GM12878 (cell line): ENCODE data around the gene GJB1. TPM values are rescaled to one million over a fixed set of nuclear protein-coding genes. Genes with fewer than 3 reads are reported as not detected.

Experiments
- ATAC-seq: fragments of 200-7000 bp; cut with Tn5 transposase; 3 replicates; pipeline ENCODE4 v1.9.1; 2020; ENCODE audit warnings: mild to moderate bottlenecking, moderate library complexity
- BruUV-seq: library from RNA; stranded (reverse); fragments of 400-500 nt; replicated peaks from 2 replicates; lab custom pipeline; 2021; lab: Mats Ljungman, UMichigan
- CTCF ChIA-PET: fragments of 300-600 bp; sonication (Branson Sonifier 250); formaldehyde crosslinking; extraction: SDS; loops from one replicate; lab custom pipeline; 2021; ENCODE audit warnings: inconsistent platforms; lab: Yijun Ruan, JAX
- POLR2A ChIA-PET: fragments of 350-600 bp; formaldehyde crosslinking; extraction: SDS; loops from one replicate; lab custom pipeline; 2021; ENCODE audit warnings: inconsistent platforms; lab: Charles Lee
- RAD21 ChIA-PET: fragments of 300-600 bp; sonication (Branson Sonifier 250); formaldehyde crosslinking; loops from one replicate; lab custom pipeline; 2023; ENCODE audit warnings: antibody characterized with exemption; ENCODE audit not compliant: unreplicated experiment; lab: Charles Lee
- SMC1A ChIA-PET: fragments of 300-600 bp; sonication (Branson Sonifier 250); formaldehyde crosslinking; loops from one replicate; lab custom pipeline; 2023; ENCODE audit not compliant: unreplicated experiment, uncharacterized antibody; lab: Charles Lee
- DNase-seq: peaks from one replicate; pipeline ENCODE4 v3.0.0-alpha.2; 2011; ENCODE audit warnings: low read depth, low spot score
- FAIRE-seq: peaks from 3 replicates; lab custom pipeline; 2011; peaks lifted over from hg19 to GRCh38; lab: Jason Lieb, UNC
- H2AFZ ChIP-seq: 2 replicates; pipeline ENCODE4 v1.6.0; 2011; ENCODE audit warnings: low read depth, low read length, control low read depth; ENCODE audit not compliant: control insufficient read depth
- H3K27ac ChIP-seq: 2 replicates; pipeline ENCODE4 v1.5.1; 2011; ENCODE audit warnings: control low read depth; ENCODE audit not compliant: control insufficient read depth, insufficient read depth
- H3K27me3 ChIP-seq, 2 experiments: replicated peaks in 1 of 2; 2 replicates each; pipeline versions ENCODE4 v1.6.0 to v1.6.1; 2011; ENCODE audit warnings: low read length in 1 of 2; ENCODE audit not compliant: control insufficient read depth in 2 of 2, insufficient read depth in 2 of 2
- H3K36me3 ChIP-seq, 2 experiments: 2 replicates each; pipeline ENCODE4 v1.5.1; 2011; ENCODE audit warnings: low read length in 1 of 2; ENCODE audit not compliant: control insufficient read depth in 2 of 2, insufficient read depth in 2 of 2
- H3K4me1 ChIP-seq: 2 replicates; pipeline ENCODE4 v1.6.1; 2011; ENCODE audit warnings: mild to moderate bottlenecking, low read length, moderate library complexity, mixed read lengths; ENCODE audit not compliant: control insufficient read depth, insufficient read depth
- H3K4me2 ChIP-seq: 2 replicates; pipeline ENCODE4 v1.6.0; 2011; ENCODE audit warnings: control low read depth; ENCODE audit not compliant: control insufficient read depth, insufficient read depth
- H3K4me3 ChIP-seq: fragments of 200-600 bp; sonication (generic); 2 replicates; pipeline ENCODE4 v1.5.1; 2016
- H3K79me2 ChIP-seq: 2 replicates; pipeline ENCODE4 v1.6.0; 2011; ENCODE audit warnings: low read length; ENCODE audit not compliant: control insufficient read depth, insufficient read depth
- H3K9ac ChIP-seq: 2 replicates; pipeline ENCODE4 v1.8.0; 2011; ENCODE audit warnings: low read length, control low read depth, mixed read lengths; ENCODE audit not compliant: control insufficient read depth, insufficient read depth
- H3K9me3 ChIP-seq: replicated peaks from 3 replicates; pipeline ENCODE4 v1.5.1; 2011; ENCODE audit warnings: mild to moderate bottlenecking, low read length; ENCODE audit not compliant: control insufficient read depth, insufficient read depth
- H4K20me1 ChIP-seq: 2 replicates; pipeline ENCODE4 v1.6.0; 2011; ENCODE audit not compliant: control insufficient read depth, insufficient read depth
- ATF3 ChIP-seq: IDR thresholded peaks from 2 replicates; pipeline ENCODE4 v1.6.1; 2011; ENCODE audit warnings: low read depth, mild to moderate bottlenecking, low read length, moderate library complexity, borderline replicate concordance; ENCODE audit errors: extremely low read depth
- ATF7 ChIP-seq: fragments of 450-650 bp; IDR thresholded peaks from 2 replicates; pipeline ENCODE4 v1.6.1; 2016; ENCODE audit warnings: low read depth, mild to moderate bottlenecking
- DPF2 ChIP-seq: fragments of 450-650 bp; IDR thresholded peaks from 2 replicates; pipeline ENCODE4 v1.6.1; 2017; ENCODE audit warnings: mild to moderate bottlenecking
- ETV6 ChIP-seq, 2 experiments: fragments of 450-650 bp in 1 of 2; IDR thresholded peaks in 1 of 2; conservative IDR thresholded peaks in 1 of 2; 2 replicates each; pipeline ENCODE4 v1.6.1; 2014; ENCODE audit warnings: antibody characterized with exemption in 1 of 2, borderline replicate concordance in 1 of 2, low read depth in 1 of 2, mild to moderate bottlenecking in 1 of 2, moderate library complexity in 1 of 2
- FOS ChIP-seq: IDR thresholded peaks from 3 replicates; pipeline ENCODE4 v1.6.1; 2011; ENCODE audit warnings: borderline replicate concordance; ENCODE audit not compliant: insufficient read length; ENCODE audit errors: extremely low read depth
- GABPA ChIP-seq: IDR thresholded peaks from 2 replicates; pipeline ENCODE4 v1.6.1; 2014; ENCODE audit warnings: antibody characterized with exemption, low read depth, mild to moderate bottlenecking, inconsistent platforms
- IKZF1 ChIP-seq: fragments of 450-650 bp; conservative IDR thresholded peaks from 2 replicates; pipeline ENCODE4 v1.6.1; 2017; ENCODE audit warnings: antibody characterized with exemption, mild to moderate bottlenecking
- IKZF2 ChIP-seq, 2 experiments: fragments of 450-650 bp; IDR thresholded peaks; 2 replicates each; pipeline ENCODE4 v1.6.1; 2017; ENCODE audit warnings: mild to moderate bottlenecking in 2 of 2, moderate library complexity in 2 of 2
- IRF4 ChIP-seq: IDR thresholded peaks from 2 replicates; pipeline ENCODE4 v1.6.1; 2011; ENCODE audit warnings: low read depth, low read length
- POLR2AphosphoS2 ChIP-seq: IDR thresholded peaks from 2 replicates; pipeline ENCODE4 v1.6.1; 2011; ENCODE audit warnings: low read depth, mild to moderate bottlenecking, low read length, improper control_type of control experiment, moderate library complexity
- POLR2AphosphoS5 ChIP-seq: IDR thresholded peaks from 2 replicates; pipeline ENCODE4 v1.6.1; 2011; ENCODE audit warnings: mild to moderate bottlenecking, low read length, inconsistent platforms
- SPI1 ChIP-seq: IDR thresholded peaks from 2 replicates; pipeline ENCODE4 v1.6.1; 2011; ENCODE audit warnings: low read depth, mild to moderate bottlenecking, low read length, moderate library complexity, borderline replicate concordance; ENCODE audit not compliant: insufficient read depth
- YY1 ChIP-seq: IDR thresholded peaks from 2 replicates; pipeline ENCODE4 v1.6.1; 2011; ENCODE audit warnings: low read depth, mild to moderate bottlenecking, low read length
- WGBS: methylation state at CpG from one replicate; pipeline ENCODE4 v1.1.6; 2016; ENCODE audit warnings: low lambda C conversion rate; ENCODE audit not compliant: insufficient replicate concordance, insufficient coverage; ENCODE audit errors: missing lambda C conversion rate; 5-methylcytosine and 5-hydroxymethylcytosine counted together
- in situ Hi-C: fragments of 300-500 bp; cut with MboI; formaldehyde crosslinking; loops from 9 replicates; pipeline ENCODE4 v1.14.3; 2018; ENCODE audit warnings: mixed read lengths
- intact Hi-C: fragments of 100-400 bp; cut with micrococcal nuclease; formaldehyde crosslinking; loops from one replicate; pipeline ENCODE4 v1.14.2; 2022; ENCODE audit not compliant: unreplicated experiment
- polyA plus RNA-seq, 11 experiments: library from polyadenylated mRNA; depleted of rRNA in 4 of 11; unstranded in 6 of 11; stranded (reverse) in 5 of 11; fragments of >200 nt; fragmentation: Nextera tagmentation in 4 of 11; fragmentation: Illumina TruSeq in 1 of 11; extraction: Ambion mirVana in 4 of 11; extraction: Trizol in 1 of 11; gene quantifications; 1 replicate in 1 of 11; 2 replicates in 10 of 11; pipeline versions ENCODE4 v1.2.1 to v1.2.3, GENCODE V29; 2011 to 2016; ENCODE audit warnings: inconsistent platforms in 2 of 11, missing spikeins in 2 of 11, low read depth in 1 of 11
- total RNA-seq, 4 experiments: library from RNA; depleted of rRNA in 3 of 4; stranded (reverse); fragments of >200 nt in 3 of 4; fragmentation: Illumina TruSeq in 1 of 4; extraction: Trizol in 1 of 4; gene quantifications; 2 replicates each; pipeline versions ENCODE4 v1.2.1 to v1.2.3, GENCODE V29; 2013 to 2021

Gene GJB1
- total and polyA plus RNA-seq, 10 of the 15 experiments (the other 5 are each of a cell fraction or from before 2014, with no cell fraction given) = not detected

GRCh38 chrX:71198066-71198465 lies 25.0 kb upstream of the GJB1 start:
- no peaks in the 10 kb centered on the region for H3K9me3 ChIP-seq
- peak; percentile 56 for DNase-seq
- no TSS peak for BruUV-seq
- ChIA-PET SMC1A (interaction anchor here (1.1 to 3.7 kb wide), 9 partner anchors 10 to 168 kb away, joined by 3 to 43 read pairs (median 5); partner anchors contain the start of genes IL2RG, NONO and TAF1), POLR2A (interaction anchor here (0.7 to 3.9 kb wide), 8 partner anchors 15 to 168 kb away, joined by 3 to 76 read pairs (median 4); partner anchors contain the start of genes CXorf65, IL2RG, NONO and SNX12), CTCF (interaction anchor here (0.7 to 4.2 kb wide), 5 partner anchors 13 to 56 kb away, joined by 3 to 31 read pairs (median 6); partner anchors contain the start of gene ZMYM3), RAD21 (interaction anchor here (0.7 to 3.9 kb wide), 9 partner anchors 17 to 168 kb away, joined by 3 to 49 read pairs (median 6); partner anchors contain the start of genes IL2RG, NONO, TAF1 and ZMYM3)
- peak overlapping the region; percentile 57; the same call in 1 of the 2 replicates for H3K4me2 ChIP-seq
- H3K4me1 ChIP-seq = no peaks in the 10 kb centered on the region
- no peak for TF ChIP-seq FOS
- no peak for TF ChIP-seq ATF3
- TF ChIP-seq ETV6 (conservative IDR thresholded peaks at IDR 0.05 in 1 of 2, IDR thresholded peaks at IDR 0.05 in 1 of 2; ENCODE audit: borderline replicate concordance in 1 of 2, low read depth in 1 of 2) = peak in 1 of 2 experiments; percentile 76; a peak in 2 of 4 replicates
- TF ChIP-seq YY1 = peak; percentile 72
- peak; percentile 88 for TF ChIP-seq SPI1
- peak; percentile 55; the same call in 1 of the 2 replicates for TF ChIP-seq IKZF1
- TF ChIP-seq DPF2 = 0 out of 2 replicates have a peak, but pooled peaks have one; percentile 12
- 0 out of 2 replicates have a peak, but pooled peaks have one; percentile 34 for TF ChIP-seq IRF4
- 0 out of 2 replicates have a peak, but pooled peaks have one; percentile 14 for TF ChIP-seq ATF7
- TF ChIP-seq POLR2AphosphoS2 = no peak
- TF ChIP-seq IKZF2 (IDR thresholded peaks at IDR 0.05) = peak in 1 of 2 experiments; percentile 62; a peak in 2 of 4 replicates
- TF ChIP-seq POLR2AphosphoS5 = peak; percentile 50; the same call in 1 of the 2 replicates
- TF ChIP-seq GABPA = 0 out of 2 replicates have a peak, but pooled peaks have one; percentile 29
- no peak for FAIRE-seq
- H3K4me3 ChIP-seq = peak overlapping the region; percentile 69
- intact Hi-C loops = no loop called here
- peak; percentile 85 for ATAC-seq
- peaks cover 27% of the 10 kb centered on the region for H3K79me2 ChIP-seq
- in situ Hi-C loops = loop anchor here (10.0 kb wide), 1 partner anchor 337 kb away; the partner anchor contains the start of gene OGT
- H3K27ac ChIP-seq = peak overlapping the region; percentile 72
- H3K9ac ChIP-seq = peak overlapping the region; percentile 59
- no peaks in the 10 kb centered on the region for H3K27me3 ChIP-seq
- WGBS = 3% methylated on average over 3 of the region's 3 CpGs
- H4K20me1 ChIP-seq = no peaks in the 10 kb centered on the region
- no peaks in the 10 kb centered on the region for H3K36me3 ChIP-seq
- peak overlapping the region; percentile 69 for H2AFZ ChIP-seq
